Muscle of arm (tissue), 12 donors: ENCODE measurements around the gene C10orf143. TPM values are rescaled to one million over a fixed set of nuclear protein-coding genes. Genes with fewer than 3 reads are reported as not detected.
"Not testable (repeated sequence)": the region's sequence is repeated elsewhere in the genome, so short reads cannot be mapped to it uniquely, and the experiment has no call there.

Experiments used
- DNase-seq: peaks from one replicate; pipeline ENCODE4 v3.0.0-alpha.2; 2013
- polyA plus RNA-seq, 12 donors: library from polyadenylated mRNA; unstranded; fragments of 120-200 nt; gene quantifications; one replicate each; pipeline ENCODE4 v1.2.1, GENCODE V29; 2013; ENCODE audit not compliant: insufficient read length in 12 of 12

The C10orf143 gene
- polyA plus RNA-seq, 12 donors, result 2.4 to 4.8 (median 3.6) TPM; not detected in 2

GRCh38 chr10:130112821-130113220 lies 2.2 kb upstream of the C10orf143 start:
- DNase-seq, result no peak

DNA sequence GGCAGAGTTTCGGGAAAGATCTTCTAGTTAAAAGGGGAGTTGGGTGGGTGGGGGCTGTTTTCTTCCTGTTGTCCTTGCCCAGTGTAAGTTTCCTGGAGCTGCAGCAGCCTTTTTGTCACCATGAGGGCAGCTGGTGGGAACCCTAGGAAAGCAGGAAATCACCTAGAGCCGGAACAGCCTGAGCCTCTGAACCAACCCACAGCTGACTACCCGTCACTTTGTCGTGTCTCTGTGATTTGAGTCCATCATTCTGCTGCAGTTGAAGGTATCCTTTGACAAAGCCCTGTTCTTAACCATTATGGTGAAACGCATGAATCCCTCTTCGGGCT lies 1.2 kb upstream of the C10orf143 start:
- no peak for DNase-seq

- peak; percentile 97 for DNase-seq
Observed at GRCh38 chr10:130111113-130111851, 652 bp upstream of the C10orf143 start.

- DNase-seq, result peak; percentile 93
Observed at GRCh38 chr10:130109796-130110245, 809 bp downstream of the C10orf143 start.

DNA sequence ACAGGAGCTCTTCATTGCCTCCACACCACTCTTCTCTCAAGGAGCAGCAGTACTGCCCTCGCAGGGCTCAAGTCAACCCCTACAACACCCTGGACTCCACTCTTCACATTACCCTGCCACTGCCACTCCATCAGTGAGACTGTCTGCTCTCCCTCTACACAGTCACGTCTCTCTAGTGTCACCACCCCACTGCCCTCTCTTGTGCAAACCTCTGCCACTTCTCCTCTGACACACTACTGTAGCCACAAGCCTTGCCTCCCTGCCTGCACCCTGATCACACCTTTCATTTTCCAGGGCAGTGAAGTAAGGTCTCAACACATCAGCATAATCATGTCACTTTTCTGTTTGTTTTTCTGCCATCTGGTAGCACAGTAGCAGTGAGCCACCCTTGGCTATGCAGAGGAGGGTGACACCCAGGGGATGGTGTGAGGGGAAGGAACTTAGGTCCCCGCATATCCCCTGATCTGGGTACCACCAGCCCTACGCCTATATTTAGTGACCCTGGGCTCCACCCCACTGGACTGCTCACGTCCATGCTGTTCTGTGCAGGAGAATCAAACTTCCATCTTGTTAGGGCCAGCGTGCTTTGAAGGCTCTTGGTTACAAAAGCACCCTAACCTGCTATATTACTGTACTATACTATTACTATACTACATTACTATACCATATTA lies 1.6 kb downstream of the C10orf143 start:
- no peak for DNase-seq

DNA sequence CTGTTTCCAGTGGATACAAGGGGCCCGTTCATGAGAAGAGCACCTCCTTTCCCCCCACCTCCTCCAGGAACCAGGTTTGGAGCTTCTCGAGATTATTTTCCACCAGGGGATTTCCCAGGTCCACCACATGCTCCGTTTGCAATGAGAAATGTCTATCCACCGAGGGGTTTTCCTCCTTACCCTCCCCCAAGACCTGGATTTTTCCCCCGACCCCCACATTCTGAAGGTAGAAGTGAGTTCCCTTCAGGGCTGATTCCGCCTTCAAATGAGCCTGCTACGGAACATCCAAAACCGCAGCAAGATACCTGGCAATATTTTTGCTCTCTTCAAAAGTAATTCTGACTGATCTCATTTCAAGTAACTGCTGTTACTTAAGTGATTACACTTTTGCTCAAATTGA lies 2.5 kb downstream of the C10orf143 start:
- not testable (repeated sequence) for DNase-seq

GRCh38 chr10:130105724-130106123 lies 4.9 kb downstream of the C10orf143 start:
- DNase-seq, result no peak

DNA sequence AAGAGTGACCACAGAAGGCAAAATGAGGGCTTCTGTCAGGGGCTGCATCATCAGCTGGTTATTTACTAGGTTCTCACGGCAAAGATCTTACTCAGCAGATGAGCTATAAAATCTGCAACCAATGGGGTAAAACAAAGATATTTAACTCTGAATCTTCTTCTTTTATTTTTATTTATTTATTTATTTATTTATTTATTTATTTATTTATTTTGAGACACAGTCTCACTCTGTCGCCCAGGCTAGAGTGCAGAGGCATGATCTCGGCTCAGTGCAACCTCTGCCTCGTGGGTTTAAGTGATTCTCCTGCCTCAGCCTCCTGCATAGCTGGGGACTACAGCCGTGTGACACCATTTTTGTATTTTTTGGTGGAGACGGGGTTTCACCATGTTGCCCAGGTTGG lies 11.3 kb downstream of the C10orf143 start:
- no peak for DNase-seq

DNA sequence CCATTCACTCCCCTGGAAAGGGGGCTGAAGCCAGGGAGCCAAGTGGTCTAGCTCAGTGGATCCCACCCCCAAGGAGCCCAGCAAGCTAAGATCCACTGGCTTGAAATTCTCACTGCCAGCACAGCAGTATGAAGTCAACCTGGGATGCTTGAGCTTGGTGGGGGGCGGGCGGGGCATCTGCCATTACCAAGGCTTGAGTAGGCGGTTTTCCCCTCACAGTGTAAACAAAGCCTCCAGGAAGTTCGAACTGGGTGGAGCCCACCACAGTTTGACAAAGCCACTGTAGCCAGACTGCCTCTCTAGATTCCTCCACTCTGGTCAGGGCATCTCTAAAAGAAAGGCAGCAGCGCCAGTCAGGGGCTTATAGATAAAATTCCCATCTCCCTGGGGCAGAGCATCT lies 20.1 kb downstream of the C10orf143 start:
- DNase-seq, result not testable (repeated sequence)

DNA sequence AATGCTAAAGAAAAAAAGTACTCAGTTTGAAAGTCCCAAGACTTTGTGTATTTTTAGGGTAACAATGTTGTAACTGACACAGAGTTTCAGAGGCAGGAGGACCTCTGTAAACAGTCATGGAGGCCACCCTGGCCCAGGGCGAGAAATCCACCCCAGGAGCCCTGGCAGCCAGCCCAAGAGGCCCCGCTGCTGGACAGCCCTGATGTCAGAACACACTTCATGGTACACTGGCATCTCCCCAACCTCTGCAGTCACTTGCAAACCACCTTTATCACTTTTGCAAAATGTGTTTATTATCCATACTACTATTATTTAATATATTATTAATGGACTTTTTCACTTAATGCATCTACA lies 30.2 kb downstream of the C10orf143 start:
- no peak for DNase-seq

DNA sequence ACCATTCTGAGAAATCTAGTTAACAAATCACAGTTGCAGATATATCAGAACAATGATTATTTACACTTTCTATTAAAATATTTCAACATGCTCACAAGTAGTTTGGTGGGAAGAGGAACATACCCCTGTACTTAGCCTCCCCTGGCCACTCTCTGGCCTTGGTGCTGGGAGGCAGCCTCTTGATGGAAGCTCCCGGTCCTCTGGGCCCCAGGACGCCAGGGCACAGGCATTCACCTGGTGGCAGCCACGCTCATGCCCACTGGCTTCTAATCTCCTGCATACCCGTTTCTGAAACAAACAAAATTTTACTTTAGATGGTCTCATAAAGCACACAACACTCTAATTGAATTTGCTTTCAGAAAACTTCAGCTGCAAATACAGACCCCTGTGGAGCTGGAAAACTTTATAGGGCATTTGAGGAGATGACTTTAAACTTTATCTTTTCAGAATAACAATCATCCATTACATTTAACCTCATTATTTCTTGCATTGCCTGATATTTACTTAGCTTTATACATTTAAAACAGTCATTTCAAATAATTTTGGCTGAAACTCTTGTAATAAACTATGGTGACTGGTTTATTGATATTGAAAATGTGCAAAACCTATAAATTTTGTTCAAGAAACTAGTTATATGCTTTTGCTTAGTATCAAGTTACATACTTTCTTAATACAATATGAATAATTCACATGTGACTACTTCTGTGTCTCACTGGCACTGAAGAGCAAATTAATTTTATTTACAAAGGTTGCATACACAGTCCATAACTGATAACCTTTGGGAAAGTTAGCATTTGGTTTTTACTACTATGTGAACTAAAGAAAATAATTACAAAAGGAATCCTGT lies 30.8 kb downstream of the C10orf143 start:
- no peak for DNase-seq

DNA sequence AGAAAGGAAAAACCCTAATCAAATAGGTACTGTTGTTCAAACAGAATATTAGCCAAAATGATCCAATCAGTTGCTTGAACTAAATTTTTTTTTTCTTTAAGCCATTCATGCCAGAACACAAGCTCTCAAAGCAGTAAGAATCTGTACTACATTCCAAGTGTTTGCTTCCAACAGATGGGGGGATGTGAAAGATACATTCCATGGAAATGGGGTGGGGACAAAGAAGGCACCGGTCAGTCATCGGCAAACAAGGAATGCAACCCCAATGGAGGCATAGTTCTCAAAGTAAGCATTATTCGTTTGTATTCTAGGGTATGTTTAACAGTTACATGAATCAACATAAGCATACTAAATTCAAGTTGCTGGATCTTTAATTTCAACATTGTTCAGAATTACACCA lies 32.5 kb downstream of the C10orf143 start:
- no peak for DNase-seq

GRCh38 chr10:130076681-130077080 lies 33.9 kb downstream of the C10orf143 start:
- DNase-seq, result no peak

- DNase-seq, result no peak
Observed at GRCh38 chr10:130074639-130075038, 36.0 kb downstream of the C10orf143 start.

DNA sequence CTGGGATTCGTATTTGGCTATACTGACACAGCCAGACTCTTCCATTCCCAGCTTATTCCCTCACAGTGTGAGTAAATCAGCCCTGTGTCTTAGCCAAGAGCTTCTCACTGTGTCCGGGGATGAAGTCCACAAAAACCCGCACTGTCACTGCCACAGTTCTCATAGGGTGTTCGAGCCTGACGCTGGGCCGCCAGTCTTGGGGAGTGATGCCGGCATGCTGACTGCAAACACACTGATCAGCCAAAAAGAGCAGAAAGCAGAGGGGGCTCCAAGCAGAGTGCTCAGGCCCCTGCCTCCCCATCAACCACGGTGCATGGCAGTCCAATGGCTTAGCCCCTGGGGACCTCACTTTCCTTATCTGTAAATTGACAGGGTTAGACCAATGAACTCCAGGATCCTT lies 36.7 kb downstream of the C10orf143 start:
- no peak for DNase-seq

DNA sequence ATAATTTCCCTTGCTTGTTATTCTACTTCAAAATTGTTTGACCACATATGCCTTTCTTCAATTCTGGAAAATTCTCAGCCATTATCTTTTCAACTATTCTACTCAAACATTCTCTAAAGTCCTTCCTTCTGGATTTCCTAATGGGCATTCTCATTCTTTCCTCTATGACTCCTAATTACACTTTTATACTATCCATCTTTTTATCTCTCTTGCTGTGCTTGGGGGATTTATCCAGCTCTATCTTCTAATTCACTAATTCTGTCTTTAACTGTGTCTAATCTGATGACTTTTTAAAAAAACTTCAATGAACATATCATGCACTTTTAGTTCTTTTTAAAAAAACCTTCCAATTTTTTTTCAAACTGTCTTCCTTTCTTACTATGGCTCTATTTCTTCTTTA lies 38.4 kb downstream of the C10orf143 start:
- DNase-seq, result no peak

- DNase-seq, result no peak
Observed at GRCh38 chr10:130067893-130068292, 42.7 kb downstream of the C10orf143 start.

DNA sequence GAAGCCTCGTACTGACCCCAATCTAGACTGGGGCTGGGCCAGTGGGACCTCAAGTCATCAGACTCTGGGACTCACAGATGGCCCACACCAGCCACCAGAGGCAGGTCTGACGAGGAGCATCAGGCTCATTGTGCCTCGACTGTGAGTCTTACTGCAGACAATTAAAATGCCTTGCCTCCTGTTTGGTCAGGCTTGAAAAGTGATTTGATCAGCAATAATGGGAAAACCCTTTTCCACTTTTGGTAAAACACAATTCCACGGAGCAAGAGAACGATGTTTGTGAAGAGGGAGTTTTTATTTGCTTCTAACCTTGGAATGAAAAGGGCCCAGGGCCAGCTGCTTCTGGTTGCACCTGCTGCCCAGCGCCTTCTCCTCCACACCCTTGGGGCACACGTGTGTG lies 43.9 kb downstream of the C10orf143 start:
- no peak for DNase-seq

- no peak for DNase-seq
Observed at GRCh38 chr10:130065251-130065650, 45.4 kb downstream of the C10orf143 start.

DNA sequence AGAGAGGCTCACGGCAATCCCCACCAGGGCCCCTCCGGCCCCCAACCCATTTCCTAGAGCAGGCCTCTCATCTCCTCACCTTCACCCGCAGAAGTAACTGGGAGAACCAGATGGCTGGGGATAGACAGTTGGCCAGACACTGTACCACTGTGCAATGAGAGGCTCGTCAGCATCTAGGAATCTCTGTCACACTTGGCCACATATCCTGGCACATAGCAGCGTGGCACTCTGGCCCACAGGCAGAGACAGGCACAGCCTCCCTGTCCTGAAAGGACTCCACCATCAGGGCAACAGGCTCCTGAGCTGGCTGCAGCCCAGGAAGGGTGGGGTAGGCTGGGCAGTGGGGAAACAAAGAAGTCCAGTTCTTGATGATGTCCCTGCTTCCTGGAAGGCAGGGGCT lies 45.8 kb downstream of the C10orf143 start:
- DNase-seq, result no peak

GRCh38 chr10:130062976-130063375 lies 47.7 kb downstream of the C10orf143 start:
- DNase-seq, result no peak

DNA sequence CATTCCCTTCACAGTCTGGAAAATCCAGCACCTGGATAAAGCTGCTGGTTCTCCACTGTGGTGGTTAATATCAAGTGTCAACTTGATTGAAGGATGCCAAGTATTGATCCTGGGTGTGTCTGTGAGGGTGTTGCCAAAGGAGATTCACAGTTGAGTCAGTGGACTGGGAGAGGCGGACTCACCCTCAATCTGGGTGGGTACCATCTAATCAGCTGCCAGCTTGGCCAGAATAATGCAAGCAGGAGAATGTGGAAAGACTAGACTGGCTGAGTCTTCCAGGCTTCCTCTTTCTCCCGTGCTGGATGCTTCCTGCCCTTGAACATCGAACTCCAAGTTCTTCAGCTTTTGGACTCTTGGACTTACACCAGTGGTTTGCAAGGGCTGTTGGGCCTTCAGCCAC lies 48.4 kb downstream of the C10orf143 start:
- no peak for DNase-seq

DNA sequence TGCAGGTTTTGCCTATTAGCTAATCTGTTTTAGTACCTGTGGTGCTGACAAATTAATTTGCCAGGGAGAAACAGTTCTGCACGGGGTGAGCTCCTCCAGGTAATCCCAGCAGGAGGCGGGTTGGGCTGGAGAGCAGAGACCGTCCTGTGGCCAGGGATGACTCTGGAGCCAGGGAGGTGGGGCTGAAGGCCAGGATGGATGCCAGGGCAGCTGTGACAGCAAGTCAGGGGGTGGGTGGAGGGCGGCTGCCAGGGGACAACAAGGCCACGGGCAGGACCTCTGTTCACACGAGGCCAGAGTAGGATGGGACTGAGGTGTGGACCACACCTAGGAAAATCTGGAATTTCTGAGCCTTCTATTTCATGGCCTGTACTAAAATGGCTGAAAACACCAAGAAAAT lies 48.9 kb downstream of the C10orf143 start:
- no peak for DNase-seq
